A673 (cell line): ENCODE data around the gene COL16A1.

ENCODE experiments used
- EZH2 ChIP-seq: fragments of 200-600 bp; sonication (generic); IDR thresholded peaks from 2 replicates; pipeline ENCODE4 v1.6.1; 2017; ENCODE audit warnings: borderline replicate concordance, low read depth, mild to moderate bottlenecking, mixed read lengths, antibody characterized with exemption, low read length; ENCODE audit not compliant: poor library complexity, severe bottlenecking
- TF ChIP-seq, protein P1 (sequence below): fragments of 300-800, 200-600 bp; sonication (generic); conservative IDR thresholded peaks from 2 replicates; pipeline ENCODE4 v1.5.1; 2017; ENCODE audit warnings: low read depth, mild to moderate bottlenecking, antibody characterized with exemption, low read length, moderate library complexity, mixed read lengths

DNA sequence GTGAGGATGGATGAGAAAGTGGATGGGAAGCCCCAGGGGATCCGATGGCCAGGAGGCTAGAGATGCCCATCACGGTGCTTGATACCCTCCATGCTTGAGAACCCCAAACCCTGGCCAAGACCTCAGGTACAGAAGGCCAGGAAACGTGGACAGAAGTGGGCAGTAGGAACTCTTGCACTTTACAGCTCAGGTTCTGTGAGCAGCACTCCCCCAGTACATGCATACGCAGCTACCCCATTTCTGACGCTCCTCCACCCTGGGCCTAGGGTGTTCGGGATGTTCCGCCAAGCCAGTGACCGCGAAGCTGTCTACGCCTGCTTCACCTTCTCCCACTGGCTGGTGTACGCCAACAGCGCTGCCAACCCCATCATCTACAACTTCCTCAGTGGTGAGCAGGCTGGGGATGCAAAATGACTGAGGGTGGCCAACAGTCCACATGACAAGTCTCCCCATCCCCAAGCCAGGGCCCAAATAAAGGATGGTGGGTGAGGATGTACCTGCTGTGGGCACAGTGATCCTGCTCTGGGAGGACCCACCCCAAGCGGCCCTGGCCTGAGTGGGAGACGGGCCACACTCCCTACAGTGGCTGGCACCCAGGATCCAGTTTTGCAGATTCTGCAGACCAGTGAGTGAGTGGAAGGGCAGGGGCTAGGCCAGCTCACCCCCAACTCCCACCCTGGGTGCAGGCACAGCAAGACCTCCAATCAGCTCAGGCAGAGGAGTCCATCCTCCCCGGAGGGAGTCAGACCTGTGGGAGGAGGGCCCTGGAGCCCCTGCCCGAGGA, 78.9 kb downstream of the COL16A1 start:
- TF ChIP-seq, protein P1, sequence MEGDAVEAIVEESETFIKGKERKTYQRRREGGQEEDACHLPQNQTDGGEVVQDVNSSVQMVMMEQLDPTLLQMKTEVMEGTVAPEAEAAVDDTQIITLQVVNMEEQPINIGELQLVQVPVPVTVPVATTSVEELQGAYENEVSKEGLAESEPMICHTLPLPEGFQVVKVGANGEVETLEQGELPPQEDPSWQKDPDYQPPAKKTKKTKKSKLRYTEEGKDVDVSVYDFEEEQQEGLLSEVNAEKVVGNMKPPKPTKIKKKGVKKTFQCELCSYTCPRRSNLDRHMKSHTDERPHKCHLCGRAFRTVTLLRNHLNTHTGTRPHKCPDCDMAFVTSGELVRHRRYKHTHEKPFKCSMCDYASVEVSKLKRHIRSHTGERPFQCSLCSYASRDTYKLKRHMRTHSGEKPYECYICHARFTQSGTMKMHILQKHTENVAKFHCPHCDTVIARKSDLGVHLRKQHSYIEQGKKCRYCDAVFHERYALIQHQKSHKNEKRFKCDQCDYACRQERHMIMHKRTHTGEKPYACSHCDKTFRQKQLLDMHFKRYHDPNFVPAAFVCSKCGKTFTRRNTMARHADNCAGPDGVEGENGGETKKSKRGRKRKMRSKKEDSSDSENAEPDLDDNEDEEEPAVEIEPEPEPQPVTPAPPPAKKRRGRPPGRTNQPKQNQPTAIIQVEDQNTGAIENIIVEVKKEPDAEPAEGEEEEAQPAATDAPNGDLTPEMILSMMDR: no peak
- TF ChIP-seq EZH2: no peak
